GM19240 (cell line): ENCODE data around the gene PLCL1.

ENCODE experiments used
- DNase-seq: peaks from one replicate; pipeline ENCODE4 v3.0.0; 2011; ENCODE audit warnings: low spot score; ENCODE audit not compliant: insufficient read length

Gene PLCL1

GRCh38 chr2:197924483-197924882 lies 120.1 kb downstream of the PLCL1 start:
- DNase-seq = no peak

DNA sequence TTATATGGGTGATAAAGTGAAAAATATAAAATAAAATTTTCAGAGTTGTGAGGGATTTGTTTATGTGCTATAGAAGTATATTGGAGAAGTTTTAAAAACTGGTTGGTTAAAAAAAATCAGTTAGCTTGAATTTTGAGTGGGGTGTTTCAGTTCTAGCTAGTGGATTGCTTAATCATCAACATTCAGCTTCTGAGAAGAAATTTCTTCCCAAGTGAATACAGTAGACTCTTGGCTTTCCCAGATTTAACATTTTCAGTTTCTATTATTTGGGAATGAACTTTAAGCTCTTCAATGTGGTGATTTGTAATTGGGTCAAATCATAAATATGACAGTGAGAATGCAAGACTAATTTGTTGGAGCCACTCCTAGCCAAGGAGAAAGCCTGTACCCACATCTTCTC lies 120.8 kb downstream of the PLCL1 start:
- no peak for DNase-seq

DNA sequence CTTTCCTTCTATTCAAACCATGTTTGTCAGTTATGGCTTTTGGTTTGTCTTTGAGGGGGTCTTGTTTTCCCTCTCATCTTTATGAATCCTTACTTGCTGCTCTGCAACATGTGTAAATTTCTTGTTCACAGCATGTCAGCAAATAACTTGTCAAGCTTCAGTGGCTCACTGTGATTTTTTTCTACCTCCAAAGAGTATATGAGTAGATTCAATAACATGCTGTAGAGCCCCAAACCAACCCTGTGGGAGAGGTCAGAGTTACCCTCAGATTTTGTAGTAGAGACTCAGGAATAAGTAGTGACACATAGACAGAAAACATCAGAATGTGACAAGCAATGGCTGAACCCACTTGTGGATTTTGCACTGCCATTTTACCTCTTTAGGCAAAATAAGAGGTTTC lies 121.6 kb downstream of the PLCL1 start:
- no peak for DNase-seq

DNA sequence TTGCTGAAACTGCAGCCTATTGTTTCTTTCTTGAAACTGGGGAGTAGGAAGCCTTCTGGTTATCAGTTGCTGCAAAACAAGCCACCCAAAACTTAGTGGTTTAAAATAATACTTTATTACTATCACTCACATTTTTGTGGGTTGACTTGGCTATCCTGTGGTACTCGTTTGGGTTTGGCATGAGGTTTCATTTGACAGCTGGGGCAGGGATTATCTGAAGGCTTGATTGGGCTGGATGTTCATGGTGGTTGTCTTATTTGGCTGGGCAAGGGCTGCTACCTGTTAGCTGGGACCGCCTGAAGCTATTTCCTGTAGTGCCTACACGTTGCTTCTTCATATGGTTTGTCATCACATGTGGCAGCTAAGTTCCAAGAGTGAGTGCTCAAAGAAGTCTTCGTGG lies 122.3 kb downstream of the PLCL1 start:
- no peak for DNase-seq

GRCh38 chr2:197927994-197928393 lies 123.6 kb downstream of the PLCL1 start:
- DNase-seq = no peak

GRCh38 chr2:197929008-197929885 lies 124.9 kb downstream of the PLCL1 start:
- DNase-seq = no peak

GRCh38 chr2:197929886-197930227 lies 125.5 kb downstream of the PLCL1 start:
- DNase-seq = no peak

DNA sequence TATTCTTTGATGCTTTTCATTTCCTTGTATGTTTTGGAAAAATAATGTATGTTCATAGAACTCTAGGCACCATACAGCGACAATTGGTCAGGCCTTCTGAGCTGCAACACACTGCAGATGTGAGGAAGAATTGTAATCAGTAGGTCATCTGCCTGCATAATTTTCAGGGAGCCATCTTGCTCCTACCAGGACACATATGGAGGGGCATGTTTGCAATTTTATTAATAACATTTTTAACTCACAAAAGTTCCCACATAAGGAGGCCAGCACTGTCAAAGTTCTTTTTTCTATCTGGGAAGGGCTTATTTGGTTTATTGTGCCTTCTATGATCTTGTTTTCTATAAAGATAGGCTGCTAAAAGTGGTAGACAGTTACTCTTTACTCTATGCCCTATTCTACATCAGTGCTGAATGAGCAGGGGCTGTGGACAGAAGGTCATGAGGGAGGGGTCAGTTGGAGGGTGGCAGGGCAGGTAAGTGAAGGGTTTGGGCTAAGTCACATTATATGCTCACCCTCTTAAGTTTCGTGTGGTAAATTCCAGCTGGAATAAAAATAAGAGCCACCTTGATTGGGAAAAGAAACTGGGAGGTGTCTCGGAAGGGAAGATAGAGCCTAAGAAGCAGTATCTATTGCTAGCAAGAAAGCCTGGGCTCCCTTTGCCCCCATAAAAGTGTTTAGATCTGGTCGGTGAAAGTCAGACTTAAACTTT lies 126.3 kb downstream of the PLCL1 start:
- DNase-seq = no peak

GRCh38 chr2:197931661-197932312 lies 127.4 kb downstream of the PLCL1 start:
- no peak for DNase-seq

DNA sequence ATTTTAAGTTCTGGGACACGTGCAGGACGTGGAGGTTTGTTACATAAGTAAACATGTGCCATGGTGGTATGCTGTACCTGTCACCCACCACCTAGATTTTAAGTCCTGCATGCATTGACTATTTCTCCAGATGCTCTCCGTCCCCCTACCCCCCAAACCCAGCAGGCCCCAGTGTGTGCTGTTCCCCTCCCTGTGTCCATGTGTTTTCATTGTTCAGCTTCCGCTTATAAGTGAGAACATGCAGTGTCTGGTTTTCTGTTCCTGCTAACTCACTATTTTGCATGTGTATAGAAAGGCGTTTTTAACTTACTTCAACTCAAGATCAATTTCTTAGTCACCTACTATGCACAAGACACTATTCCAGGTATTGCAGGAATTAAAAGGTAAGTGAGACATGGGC lies 128.0 kb downstream of the PLCL1 start:
- DNase-seq = no peak

- no peak for DNase-seq
Measured at GRCh38 chr2:197934261-197934933, 130.0 kb downstream of the PLCL1 start.

DNA sequence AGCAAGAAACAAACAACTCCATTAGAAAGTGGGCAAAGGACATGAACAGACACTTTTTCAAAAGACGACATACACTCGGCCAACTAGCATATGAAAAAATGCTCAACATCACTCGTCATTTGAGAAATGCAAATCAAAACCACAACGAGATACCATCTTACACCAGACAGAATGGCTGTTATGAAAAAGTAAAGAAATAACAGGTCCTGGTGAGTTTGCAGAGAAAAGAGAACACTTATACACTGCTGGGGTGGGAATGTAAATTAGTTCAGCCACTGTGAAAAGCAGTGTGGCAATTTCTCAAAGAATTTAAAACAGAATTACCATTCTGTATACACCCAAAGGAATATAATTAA lies 130.5 kb downstream of the PLCL1 start:
- no peak for DNase-seq

GRCh38 chr2:197937814-197938213 lies 133.4 kb downstream of the PLCL1 start:
- no peak for DNase-seq

- DNase-seq = no peak
Measured at GRCh38 chr2:197938555-197938954, 134.2 kb downstream of the PLCL1 start.

DNA sequence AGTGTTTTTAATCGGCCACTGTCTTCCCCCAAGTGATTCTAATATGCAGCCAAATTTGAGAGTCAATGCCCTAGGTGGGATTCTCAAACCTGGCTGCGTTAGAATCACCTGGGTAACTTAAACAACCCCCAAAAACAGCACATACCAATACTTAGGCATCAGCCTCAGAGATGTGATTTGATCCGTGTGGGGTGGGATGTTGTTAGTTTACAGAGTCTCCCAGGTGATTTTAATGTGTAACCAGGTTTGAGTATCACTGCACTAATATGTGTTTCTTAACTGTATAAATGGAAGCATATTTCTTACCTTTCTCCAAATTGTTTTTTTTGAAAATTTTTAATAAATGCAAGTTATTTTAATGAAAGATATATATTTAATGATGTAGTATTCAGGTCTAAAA lies 135.4 kb downstream of the PLCL1 start:
- DNase-seq = no peak

DNA sequence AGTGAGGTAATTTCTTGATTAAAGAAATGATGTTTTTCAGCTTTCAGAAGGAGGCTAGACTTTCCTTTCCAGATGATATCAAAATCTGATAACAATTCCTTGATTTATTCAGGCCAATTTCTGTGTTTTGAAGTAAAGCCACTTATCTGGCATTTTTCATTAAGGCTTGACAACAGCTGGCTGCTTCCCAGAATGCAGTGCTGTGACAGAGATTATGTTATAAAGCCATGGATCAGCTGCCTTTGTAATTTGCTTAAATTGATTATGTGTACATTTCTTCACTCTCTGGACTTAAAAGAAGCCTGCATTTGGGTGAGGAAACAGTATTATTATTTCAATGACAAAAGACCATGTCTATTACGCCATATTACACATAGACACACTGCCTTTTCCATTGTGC lies 136.0 kb downstream of the PLCL1 start:
- no peak for DNase-seq

GRCh38 chr2:197941715-197942114 lies 137.3 kb downstream of the PLCL1 start:
- no peak for DNase-seq

DNA sequence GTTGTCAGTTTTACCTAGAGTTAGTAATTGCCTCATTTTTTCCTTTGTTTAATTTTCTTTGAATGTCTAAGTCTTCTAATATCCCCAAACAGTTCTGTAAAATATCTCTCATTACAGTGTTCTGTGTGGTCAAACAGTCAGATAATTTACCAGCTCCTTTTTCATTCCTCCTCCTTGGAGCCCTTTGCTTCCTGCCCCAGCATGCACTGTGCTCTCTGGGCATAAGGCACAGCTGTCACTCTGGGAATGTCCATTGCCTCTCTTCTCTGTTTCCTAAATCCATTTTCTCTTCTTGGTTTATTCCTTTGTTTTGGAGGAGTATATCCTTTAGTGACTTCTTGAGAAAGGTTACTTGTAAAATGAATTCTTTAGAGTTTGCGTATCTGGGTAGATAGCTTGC lies 139.3 kb downstream of the PLCL1 start:
- DNase-seq = no peak

DNA sequence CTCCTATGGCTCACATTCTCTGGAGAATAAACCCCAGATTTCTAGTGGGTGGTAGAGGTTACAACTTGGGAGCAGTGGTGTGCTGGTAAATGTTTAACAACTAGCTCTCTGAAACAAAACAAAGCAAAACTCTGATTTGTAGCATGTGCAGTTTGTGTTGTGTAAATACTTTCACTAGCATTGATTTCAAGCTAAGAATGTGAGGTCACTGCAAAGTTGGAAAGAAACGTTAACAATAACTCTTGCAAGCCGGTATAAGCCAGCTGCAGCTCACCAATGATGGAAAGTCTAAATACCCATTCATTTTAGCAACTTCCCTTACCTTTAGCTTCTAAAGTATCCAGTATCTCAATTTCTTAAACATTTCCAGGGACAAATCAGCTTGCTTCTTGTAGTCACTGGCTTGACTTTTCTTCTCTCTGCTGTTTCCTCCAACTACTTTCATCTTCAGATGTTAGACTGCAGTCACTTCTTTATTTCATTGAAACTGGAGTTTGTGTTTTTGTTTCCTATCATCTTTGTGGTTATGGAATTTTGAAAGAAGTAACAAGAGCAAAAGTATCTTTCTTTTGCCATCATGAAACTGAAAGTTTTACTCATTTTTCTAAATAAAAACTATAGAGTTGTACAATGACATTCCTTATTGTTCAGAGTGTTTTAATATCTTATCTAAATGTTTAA lies 140.2 kb downstream of the PLCL1 start:
- DNase-seq = no peak

- no peak for DNase-seq
Measured at GRCh38 chr2:197946562-197946961, 142.2 kb downstream of the PLCL1 start.

DNA sequence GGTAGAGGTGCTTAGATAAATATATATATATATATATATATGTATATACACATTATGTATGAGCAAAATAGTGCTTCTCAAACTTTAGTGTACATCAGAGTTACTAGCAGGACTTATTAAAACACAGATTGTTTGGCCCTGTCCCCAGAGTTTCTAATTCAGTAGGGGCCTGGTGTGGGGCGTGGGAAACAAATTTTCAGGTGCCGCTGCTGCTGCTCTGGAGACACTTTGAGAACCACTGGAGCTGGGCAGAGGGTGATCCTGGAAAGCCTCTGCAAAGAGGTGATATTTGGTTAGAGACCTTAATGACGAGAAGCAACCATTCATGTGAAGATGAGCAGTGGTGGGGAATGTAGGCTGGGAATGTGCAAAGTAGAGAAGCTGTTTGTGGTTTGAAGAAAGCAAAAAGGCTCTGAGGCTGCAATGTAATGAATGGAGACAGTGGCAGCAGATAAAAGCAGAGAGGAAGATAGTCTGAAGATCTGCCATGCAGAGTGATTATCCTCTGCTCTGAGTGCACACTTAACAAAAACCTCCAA lies 142.9 kb downstream of the PLCL1 start:
- no peak for DNase-seq
